Left lung (tissue), 10 donors: ENCODE data around the gene EHD4. TPM values are rescaled to one million over a fixed set of nuclear protein-coding genes. Genes with fewer than 3 reads are reported as not detected.

Experiments
- ATAC-seq: fragments of 200-7000 bp; cut with Tn5 transposase; one replicate; pipeline ENCODE4 v1.9.1; 2020; ENCODE audit warnings: moderate library complexity
- DNase-seq, 4 donors: peaks; one replicate each; pipeline ENCODE4 v3.0.0-alpha.2; 2013 to 2020
- H3K27ac ChIP-seq, 2 donors: fragments of 200-600 bp; sonication (generic) in 1 of 2; one replicate each; pipeline versions ENCODE4 v1.5.0 to v1.8.0; 2020 to 2021
- H3K27me3 ChIP-seq, 2 donors: fragments of 200-600 bp; sonication (generic) in 1 of 2; one replicate each; pipeline versions ENCODE4 v1.5.0 to v1.8.0; 2020 to 2021
- H3K36me3 ChIP-seq, 2 donors: fragments of 200-600 bp; sonication (generic) in 1 of 2; one replicate each; pipeline versions ENCODE4 v1.5.0 to v1.8.0; 2020 to 2021
- H3K4me1 ChIP-seq, 2 donors: fragments of 200-600 bp; one replicate each; pipeline ENCODE4 v1.8.0; 2021
- H3K4me3 ChIP-seq, 2 donors: fragments of 200-600 bp; sonication (generic) in 1 of 2; one replicate each; pipeline versions ENCODE4 v1.5.0 to v1.8.0; 2020 to 2021; ENCODE audit warnings: mild to moderate bottlenecking in 1 of 2
- H3K9me3 ChIP-seq, 2 donors: fragments of 200-600 bp; sonication (generic) in 1 of 2; one replicate each; pipeline versions ENCODE4 v1.5.0 to v1.8.0; 2020 to 2021
- intact Hi-C, 2 donors: fragments of 100-400 bp; cut with DNase I; formaldehyde crosslinking; loops; one replicate each; pipeline versions ENCODE4 v1.11.2 to v1.14.2; 2022
- polyA plus RNA-seq, 6 donors: library from polyadenylated mRNA; unstranded; fragments of 120-200 nt; gene quantifications; one replicate each; pipeline ENCODE4 v1.2.1, GENCODE V29; 2013; ENCODE audit not compliant: insufficient read length in 6 of 6
- total RNA-seq, 2 donors: library from RNA; stranded (reverse); fragmentation: NEBNext Ultra II Directional; extraction: Animal tissue kit (Norgen Biotek cat#: 25700); gene quantifications; one replicate each; pipeline ENCODE4 v1.2.1, GENCODE V29; 2021
- TF ChIP-seq, protein P1 (sequence below), 2 donors: fragments of 200-600 bp; sonication (generic) in 1 of 2; IDR thresholded peaks; one replicate each; pipeline versions ENCODE4 v1.5.0 to v1.8.0; 2021; ENCODE audit warnings: antibody characterized with exemption in 2 of 2
- donor health status: DM: no; HTN: yes; CAD: no.
- donor health status: DM: no; HTN: no; CAD: no.

EHD4 gene
- total and polyA plus RNA-seq, 8 donors = 11.7 to 32.6 (median 13.1) TPM

DNA sequence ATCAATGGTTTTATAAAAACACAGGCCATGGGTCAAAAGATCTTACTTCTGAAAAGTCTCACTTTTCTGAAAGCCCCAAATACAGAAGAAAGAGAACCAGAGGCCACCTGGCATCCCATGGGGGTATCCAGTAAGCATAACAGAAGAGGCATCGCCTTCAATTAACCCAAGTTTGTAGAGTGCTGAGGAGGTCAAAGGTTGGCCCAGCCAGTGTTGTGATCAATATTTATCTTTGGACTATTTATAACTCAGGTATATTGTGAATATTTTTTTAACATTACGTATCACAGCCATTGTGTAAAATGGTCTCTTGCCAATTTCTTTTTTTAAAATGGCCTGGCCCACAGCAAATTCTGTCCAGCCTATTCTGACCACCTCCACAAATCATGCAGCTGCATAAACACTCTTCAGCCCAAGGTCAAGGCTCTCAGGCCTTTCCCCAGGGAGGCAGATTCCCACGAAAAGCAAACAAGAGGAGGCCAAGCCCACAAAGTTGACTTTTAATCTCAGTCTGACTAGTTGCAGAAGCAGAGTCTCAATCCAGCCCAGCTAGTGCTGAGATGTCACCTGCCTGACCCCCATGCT lies 52.3 kb downstream of the EHD4 start:
- DNase-seq (no peak), ATAC-seq (peak; percentile 70)
- no peak overlapping the region for H3K4me3 ChIP-seq
- peaks cover 0 to 60% of the 10 kb centered on the region in 2 donors for H3K36me3 ChIP-seq
- peak overlapping the region in 1 of 2 donors; percentile 28 for H3K27ac ChIP-seq
- TF ChIP-seq, protein P1, sequence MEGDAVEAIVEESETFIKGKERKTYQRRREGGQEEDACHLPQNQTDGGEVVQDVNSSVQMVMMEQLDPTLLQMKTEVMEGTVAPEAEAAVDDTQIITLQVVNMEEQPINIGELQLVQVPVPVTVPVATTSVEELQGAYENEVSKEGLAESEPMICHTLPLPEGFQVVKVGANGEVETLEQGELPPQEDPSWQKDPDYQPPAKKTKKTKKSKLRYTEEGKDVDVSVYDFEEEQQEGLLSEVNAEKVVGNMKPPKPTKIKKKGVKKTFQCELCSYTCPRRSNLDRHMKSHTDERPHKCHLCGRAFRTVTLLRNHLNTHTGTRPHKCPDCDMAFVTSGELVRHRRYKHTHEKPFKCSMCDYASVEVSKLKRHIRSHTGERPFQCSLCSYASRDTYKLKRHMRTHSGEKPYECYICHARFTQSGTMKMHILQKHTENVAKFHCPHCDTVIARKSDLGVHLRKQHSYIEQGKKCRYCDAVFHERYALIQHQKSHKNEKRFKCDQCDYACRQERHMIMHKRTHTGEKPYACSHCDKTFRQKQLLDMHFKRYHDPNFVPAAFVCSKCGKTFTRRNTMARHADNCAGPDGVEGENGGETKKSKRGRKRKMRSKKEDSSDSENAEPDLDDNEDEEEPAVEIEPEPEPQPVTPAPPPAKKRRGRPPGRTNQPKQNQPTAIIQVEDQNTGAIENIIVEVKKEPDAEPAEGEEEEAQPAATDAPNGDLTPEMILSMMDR (IDR thresholded peaks at IDR 0.05) = no peak
- no peaks in the 10 kb centered on the region for H3K27me3 ChIP-seq
- H3K9me3 ChIP-seq = no peaks in the 10 kb centered on the region
- intact Hi-C loops = no loop called here
- H3K4me1 ChIP-seq = peaks cover 11 to 73% of the 10 kb centered on the region in 2 donors

DNA sequence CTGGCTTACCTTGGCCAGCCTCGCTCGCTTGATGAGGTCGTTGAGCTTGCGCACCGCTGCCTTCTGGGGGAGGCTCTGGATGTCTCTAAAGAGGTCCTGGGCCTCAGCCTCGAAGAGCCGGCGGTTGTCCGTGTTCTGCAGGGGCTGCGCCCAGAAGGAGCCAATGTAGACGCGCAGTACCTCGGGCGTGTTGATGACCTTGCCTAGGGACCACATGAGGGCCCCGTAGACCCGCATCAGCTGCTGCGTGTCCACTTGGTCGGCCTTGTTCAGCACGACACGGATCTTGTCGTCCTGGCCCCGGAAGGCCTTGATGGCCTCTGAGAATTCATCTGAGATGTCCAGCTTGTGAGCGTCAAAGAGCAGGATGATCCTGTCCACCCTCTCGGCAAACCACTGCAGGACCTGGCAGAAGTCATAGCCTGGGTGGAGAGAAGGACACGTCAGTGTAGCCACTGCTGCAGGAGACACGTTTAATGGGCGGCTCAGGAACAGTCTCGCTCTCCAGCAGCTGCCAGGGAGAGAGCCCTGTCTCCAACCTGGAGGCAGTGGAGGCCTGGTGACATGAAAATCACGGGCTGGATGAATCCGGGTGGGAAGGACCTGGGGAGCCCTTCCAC lies 53.0 kb downstream of the EHD4 start:
- TF ChIP-seq, protein P1 (IDR thresholded peaks at IDR 0.05) = no peak
- DNase-seq = no peak
- H3K27me3 ChIP-seq = no peaks in the 10 kb centered on the region
- no peak for ATAC-seq
- H3K9me3 ChIP-seq = no peaks in the 10 kb centered on the region
- peaks cover 0 to 53% of the 10 kb centered on the region in 2 donors for H3K36me3 ChIP-seq
- no peak overlapping the region for H3K4me3 ChIP-seq
- intact Hi-C loops = no loop called here
- H3K4me1 ChIP-seq = peaks cover 11 to 75% of the 10 kb centered on the region in 2 donors
- no peak overlapping the region for H3K27ac ChIP-seq

DNA sequence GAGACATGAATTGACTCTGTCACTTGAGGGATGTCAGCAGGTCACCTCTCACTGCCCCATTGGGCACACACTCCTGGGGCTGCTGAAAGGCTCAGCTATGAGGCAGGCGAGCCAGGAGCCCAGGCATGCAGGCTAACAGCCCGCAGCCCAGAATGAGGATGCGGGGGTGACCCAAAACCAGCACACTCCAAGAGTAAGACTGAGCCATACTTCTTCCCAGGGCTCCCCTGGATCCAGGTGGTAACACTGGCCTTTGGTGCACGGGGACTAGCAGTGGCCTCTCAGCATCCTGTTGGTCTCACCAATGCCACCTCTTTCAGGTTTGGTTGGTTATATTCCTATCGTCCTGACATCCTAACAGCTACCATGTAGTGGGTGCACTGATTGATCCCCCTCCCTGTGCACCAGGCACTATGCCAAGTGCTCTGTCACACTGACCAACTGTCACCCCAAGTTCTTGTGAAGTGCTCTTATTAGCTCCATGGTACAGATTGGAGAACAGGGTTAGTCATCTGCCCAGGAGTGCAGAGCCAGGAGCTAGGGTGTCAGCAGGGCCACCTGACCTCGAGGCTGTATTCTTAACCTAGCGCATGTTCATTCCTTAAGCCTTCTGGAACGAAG lies 53.7 kb downstream of the EHD4 start:
- DNase-seq (no peak), ATAC-seq (no peak)
- Histone ChIP-seq H3K27ac (peak overlapping the region in 1 of 2 donors; percentile 41), H3K4me3 (no peak overlapping the region), H3K9me3 (no peaks in the 10 kb centered on the region), H3K36me3 (peaks cover 0 to 46% of the 10 kb centered on the region in 2 donors), H3K4me1 (peaks cover 11 to 74% of the 10 kb centered on the region in 2 donors), H3K27me3 (no peaks in the 10 kb centered on the region)
- intact Hi-C loops = no loop called here
- TF ChIP-seq, protein P1 (IDR thresholded peaks at IDR 0.05) = no peak

DNA sequence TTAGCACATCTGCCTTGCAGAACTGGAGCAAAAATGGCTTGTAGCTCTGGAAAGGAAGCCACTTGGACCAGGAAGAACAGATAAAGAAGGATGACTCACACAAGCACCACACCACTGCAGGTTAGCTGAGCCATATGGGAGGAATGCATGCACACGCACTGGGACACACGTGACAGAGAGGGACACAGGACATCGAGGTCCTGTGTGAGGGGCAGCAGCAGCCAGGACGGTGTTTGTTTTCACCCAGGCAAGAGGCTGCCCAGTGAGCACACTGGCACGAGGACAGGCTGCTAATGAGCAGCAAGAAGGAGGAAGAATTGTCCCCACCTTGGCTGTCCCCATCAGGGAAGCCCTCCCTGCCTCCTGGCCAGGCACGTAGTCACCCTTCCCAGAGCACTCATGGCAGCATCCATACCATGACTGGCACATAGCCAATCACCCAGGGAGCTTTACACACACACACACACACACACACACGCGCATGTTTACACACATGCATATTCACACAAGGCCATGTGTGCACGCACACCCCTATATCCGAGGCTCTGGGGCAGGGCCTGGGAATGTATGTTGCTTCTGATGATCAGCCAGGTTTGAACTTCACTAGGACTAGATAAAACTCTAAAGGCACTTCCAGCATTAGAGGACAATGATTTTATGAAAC lies 54.5 kb downstream of the EHD4 start:
- TF ChIP-seq, protein P1 (IDR thresholded peaks at IDR 0.05) = no peak
- Histone ChIP-seq H3K27me3 (no peaks in the 10 kb centered on the region), H3K9me3 (no peaks in the 10 kb centered on the region), H3K27ac (peak overlapping the region; percentile 23 to 54), H3K4me3 (no peak overlapping the region), H3K36me3 (peaks cover 0 to 39% of the 10 kb centered on the region in 2 donors), H3K4me1 (peaks cover 11 to 80% of the 10 kb centered on the region in 2 donors)
- ATAC-seq = no peak
- intact Hi-C loops = no loop called here
- no peak for DNase-seq
